NCI-H345 (cell line): Measurements from ENCODE around the gene PDXK.

Experiments
- DNase-seq: peaks from one replicate; lab custom pipeline; 2025; lab: John Stamatoyannopoulos, UW

Gene PDXK

DNA sequence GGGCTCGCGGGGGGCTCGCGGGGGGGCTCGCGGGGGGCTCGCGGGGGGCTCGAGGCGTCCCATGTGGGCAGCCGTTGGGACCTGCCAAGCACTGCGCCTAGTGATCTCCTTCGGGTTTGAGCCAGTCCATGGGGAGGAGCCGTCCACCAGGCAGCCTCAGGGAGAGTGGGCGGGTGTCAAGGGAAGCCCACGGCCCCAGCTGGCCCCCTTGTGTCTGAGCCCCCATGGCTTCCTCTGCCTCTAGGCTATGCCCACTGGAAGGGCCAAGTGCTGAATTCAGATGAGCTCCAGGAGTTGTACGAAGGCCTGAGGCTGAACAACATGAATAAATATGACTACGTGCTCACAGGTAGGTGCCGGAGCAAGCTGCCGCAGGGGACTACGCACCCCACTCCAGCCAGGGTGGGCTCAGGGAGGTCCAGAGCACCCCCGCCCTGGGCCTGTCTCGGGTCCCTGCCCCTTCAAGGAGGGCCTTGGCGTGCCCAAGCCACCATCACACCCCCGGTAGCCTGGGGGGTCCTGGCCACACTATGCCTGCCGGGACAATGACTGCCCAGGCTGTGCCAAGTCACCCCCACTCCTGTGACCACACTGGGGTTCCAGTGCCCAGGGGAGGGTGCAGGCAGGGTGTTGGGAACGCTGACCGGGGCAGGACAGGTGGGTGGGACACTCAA, 22.6 kb downstream of the PDXK start:
- no peak for DNase-seq

DNA sequence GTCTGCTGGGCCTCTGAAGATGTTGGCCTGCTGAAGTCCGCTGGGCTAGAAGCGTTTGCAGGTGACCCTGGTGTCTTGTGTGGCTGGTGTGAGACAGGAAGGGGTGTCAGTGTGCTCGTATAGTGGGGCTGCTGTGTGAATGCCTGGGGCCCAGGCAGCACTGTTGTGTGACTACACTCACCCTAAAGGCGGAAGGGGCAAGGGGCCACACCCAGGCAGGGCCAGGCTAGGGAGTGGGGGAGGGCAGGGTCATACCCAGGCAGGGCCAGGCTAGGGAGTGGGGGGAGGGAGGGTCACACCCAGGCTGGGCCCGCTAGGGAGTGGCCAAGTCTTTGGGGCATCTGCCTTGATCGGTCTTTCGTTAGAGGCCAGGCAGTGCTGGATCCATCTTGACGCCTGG, 25.0 kb downstream of the PDXK start:
- DNase-seq, result no peak

DNA sequence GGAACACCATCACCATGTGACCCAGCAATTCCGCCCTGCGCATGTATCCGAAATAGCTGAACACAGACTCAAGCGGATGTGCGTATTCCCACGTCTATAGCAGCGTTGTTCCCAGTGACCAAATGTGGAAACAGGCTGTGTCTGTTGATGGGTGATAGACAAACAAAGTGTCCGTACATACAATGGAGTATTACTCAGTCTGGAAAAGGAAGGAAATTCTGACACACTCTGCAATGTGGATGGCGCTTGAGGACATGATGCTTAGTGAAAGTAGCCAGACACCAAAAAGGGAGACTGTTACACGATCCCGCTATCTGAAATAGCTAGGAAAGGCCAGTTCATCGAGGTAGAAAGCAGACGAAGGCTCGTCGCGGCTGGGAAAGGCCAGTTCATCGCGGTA, 25.8 kb downstream of the PDXK start:
- DNase-seq, result no peak

DNA sequence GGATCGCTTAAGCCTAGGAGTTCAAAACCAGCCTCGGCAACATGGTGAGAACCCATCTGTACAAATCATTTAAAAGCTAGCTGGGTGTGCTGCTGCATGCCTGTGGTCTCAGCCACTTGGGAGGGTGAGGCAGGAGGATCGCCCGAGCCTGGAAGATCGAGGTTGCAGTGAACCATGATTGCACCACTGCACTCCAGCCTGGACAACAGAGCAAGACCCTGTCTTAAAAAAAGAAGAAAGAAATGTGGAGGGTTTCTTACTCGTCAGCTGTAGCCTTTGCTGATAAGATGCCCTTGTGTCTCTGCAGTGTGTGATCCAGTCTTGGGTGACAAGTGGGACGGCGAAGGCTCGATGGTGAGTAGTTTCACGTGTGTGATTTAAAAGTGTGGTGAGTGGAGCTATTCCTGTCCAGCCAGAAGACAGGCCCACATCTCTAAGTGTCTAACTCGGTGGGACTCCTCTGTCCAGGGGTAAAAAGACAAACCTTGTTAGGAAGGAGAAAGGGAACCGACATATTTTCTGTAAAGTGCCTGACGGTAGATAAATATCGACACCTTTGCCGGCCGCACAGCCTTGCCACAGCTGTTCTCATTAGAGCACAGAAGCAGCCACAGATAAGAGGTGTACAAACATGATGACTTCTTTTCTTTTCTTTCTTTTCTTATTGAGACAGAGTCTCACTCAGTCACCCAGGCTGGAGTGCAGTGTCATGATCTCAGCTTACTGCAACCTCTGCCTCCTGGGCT, 27.0 kb downstream of the PDXK start:
- no peak for DNase-seq

DNA sequence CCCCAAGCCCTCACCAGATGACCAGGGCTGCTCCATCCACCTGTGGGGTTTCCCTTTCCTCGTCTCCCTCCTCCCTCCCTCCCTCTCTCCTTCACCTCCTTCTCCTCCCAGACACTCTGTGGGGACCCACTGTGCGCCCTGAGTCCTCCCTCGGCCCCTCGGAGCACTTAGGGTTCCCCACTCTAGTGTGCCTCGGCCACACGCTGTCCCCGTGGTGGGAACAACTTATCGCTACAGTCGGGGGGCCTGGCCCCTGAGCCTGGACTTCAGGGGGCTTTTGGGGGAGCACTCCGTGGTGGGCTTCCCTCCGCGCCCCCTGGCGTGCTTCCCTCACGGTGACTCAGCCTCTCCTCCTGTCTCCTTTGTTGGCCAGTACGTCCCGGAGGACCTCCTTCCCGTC, 29.7 kb downstream of the PDXK start:
- DNase-seq, result no peak

DNA sequence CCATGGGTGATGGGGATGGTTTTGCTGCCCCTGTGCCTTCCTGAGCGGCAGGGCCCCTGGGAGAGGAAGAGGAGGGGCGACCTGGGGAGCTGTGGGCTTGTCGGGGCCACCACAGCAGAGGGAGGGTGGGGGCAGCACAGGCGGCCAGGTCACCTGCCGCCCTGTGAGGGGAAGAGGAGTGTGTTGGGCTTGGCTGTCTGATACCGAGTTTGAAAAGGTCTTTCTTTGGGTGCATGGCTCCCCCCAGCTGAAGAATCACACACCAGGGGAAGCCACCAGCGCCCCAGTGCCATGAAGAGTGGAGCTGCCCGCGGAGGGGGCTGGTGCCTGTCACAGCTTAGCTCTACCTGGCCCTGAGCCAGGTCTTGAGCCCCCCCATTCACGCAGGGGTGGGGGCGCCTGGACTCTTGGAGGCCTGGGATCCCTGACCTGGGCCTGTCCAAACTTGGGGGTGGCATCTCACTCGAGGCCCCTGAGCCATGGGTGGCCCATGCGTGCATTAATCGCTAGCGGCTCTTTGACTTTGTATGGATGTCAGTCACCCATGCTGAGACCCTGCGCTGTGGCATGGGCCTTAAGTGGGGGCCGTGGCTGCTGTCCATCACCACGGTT, 30.8 kb downstream of the PDXK start:
- DNase-seq, result no peak

DNA sequence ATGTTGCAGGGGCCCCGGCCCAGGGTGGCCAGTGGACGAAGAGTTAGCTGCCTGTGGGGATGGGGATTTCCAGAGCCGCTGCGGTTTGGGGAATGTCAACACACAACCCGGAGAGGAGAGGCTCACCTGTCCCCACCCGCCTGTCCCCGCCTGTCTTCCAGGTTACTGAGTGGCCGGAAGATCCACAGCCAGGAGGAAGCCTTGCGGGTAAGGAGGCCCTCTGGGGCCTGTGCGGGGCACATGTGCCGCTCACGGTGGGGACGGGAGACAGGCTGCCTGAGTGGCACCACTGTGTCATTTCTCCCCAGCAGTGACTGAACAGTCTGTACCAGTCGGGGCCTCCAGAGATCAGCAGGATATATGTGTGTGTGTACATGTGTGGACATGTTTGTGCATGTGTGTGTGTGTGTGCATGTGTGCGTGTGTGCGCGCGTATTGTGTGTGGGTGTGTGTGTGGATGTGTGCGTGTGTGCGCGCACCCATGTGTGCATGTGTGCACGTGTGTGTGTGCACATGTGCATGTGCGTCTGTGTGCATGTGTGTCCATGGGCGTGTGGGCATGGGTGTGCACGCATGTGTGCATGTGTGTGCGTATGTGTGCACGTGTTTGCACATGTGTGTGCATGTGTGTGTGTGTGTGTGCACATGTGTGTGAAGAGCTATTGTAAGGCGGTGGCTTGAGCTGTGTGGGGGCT, 31.6 kb downstream of the PDXK start:
- no peak for DNase-seq

DNA sequence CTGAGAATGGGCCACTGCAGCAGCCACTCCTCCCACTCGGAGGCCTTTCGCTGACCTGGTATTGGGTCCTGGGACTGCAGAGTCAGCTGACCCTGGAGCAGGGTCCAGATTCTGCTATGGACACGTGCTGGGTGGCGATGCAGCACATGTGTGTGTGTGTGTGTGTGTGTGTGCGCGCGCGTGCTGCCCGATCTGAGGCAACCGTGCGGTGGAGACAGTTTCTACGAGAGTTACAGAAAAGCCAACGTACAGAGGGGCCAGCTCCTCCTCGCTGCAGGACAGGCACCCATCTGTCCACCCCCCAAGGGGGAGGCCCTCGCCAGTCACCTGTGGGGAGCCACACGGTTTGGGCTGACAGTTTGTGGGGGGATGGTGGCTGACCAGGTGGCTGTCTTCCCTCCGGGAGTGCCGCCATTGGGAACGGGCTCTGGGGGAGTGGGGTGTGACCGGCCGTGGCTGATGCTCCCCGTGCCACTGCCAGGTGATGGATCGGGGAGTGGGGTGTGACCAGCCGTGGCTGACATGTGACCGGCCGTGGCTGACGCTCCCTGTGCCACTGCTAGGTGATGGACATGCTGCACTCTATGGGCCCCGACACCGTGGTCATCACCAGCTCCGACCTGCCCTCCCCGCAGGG, 33.1 kb downstream of the PDXK start:
- DNase-seq, result no peak

DNA sequence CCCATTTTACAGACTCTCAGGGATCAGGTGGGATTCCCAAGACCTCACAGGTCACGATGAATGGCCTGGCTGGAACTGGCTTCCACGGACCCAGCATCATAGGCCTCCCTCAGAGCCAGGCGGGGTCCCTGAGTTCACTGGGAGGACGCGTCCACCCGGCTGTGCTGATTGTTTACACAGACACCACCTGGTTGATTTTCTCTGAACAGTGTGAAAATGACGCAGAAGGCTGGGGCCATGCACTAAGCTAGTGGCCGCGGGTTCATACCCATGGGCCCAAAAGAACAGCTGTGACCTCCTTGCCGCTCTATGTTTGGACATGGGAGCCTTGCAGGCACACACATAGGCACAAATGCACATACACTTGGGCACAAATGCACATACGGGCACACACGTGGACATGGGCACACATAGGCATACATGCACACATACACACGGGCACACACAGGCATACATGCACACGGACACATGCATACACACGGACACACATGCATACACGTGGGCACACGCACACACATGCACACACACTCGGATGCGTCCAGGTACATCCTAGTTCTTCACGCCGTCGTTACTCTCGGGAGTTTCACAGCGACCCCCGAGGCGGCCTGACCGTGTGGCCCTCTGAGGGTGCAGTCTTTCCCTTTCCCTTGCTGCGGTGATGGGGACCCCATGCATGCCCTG, 34.0 kb downstream of the PDXK start:
- DNase-seq, result no peak

DNA sequence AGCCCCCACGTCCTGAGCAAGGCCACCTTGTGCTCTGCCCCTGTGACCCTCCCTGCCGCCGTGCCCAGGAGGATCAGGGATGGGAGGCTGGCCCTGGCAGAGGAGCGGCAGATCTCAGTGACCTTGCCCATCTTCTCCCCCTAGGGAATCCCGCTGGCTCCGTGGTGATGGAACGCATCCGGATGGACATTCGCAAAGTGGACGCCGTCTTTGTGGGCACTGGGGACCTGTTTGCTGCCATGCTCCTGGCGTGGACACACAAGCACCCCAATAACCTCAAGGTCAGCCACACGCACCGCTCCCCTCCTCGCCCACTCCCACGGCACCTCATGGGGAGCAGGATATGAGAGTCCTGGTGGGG, 34.5 kb downstream of the PDXK start:
- DNase-seq, result no peak

DNA sequence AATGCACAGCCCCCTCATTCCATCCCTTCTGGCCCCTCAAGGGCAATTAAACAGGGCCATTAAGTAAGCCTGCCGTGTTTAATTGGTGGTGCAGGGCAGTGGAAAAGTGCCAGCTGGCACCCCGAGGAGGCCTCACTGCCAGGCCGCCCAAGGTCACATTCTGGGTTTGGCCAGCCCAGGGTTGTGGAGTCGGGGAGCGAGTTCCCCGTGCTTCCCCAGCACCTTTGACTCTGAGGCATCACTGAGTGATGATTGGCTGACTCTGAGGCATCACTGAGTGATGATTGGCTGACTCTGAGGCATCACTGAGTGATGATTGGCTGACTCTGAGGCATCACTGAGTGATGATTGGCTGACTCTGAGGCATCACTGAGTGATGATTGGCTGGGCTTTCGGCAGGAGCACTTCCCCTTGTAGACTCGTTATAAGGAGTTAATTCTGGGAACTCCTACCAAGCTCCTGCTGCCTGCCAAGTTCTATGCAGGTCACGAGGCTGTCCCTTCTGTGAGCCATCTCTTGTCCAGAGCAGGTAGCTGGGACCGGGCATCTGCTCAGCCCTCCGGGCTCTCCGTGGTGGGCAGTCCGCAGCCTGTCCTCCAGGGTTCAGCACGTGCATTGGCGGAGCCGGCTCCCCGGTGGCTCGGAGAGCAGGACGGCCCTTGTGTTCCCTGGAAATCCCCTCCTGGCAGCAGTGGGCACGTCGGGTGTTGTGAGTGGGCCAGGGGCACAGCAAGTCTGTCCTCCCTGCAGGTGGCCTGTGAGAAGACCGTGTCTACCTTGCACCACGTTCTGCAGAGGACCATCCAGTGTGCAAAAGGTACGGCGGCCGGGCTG, 36.2 kb downstream of the PDXK start:
- no peak for DNase-seq

DNA sequence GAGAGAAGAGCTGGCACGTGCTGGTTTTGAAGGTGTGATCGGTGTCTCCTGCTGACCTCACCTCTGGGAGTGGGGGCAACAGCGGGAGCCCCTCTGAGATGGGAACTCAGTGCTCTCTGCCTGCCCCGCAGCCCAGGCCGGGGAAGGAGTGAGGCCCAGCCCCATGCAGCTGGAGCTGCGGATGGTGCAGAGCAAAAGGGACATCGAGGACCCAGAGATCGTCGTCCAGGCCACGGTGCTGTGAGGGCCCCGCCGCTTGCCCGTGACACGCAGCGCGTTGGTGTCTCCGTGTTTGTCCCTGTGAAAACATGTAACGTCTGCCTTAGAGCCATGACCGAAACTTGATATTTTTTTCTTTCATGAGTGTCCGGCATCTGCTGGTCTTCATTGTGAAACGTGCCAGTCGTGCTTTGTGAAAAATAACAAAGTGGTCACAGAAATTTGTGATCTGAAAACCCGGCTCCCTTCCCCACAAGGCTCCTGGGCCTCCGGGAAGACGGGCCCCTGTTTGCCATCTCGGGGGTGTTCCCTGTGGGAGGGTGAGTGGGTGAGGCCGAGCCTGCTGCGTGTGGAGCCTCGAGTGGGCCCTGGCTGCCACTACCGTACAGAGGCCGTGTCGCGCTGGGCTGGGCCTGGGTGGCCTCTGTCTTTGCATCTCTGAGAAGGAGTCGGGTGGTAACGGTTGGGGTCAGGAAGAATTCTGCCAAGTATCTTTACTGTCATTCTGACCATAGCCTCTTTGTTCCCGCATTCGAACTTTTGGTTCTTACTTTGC, 37.1 kb downstream of the PDXK start:
- no peak for DNase-seq

DNA sequence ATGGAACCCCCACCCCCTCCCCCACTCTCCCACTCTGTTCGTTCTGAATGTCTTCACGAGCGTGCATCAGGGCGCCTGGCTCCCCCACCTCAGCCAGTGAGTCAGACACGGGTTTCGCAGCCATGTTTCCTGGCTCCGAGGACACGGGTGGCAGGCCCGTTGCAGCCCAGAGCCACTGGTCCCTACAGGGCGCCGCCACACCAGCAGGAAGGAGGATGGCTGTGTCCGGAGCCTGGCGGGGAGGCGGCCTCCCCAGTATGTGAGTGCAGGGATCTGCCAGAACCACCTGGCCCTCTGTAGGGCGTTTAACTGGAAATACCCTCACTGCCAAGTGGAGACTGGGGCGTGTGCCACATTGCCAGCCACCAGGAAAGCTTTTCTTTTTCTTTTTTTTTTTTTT, 38.7 kb downstream of the PDXK start:
- no peak for DNase-seq

DNA sequence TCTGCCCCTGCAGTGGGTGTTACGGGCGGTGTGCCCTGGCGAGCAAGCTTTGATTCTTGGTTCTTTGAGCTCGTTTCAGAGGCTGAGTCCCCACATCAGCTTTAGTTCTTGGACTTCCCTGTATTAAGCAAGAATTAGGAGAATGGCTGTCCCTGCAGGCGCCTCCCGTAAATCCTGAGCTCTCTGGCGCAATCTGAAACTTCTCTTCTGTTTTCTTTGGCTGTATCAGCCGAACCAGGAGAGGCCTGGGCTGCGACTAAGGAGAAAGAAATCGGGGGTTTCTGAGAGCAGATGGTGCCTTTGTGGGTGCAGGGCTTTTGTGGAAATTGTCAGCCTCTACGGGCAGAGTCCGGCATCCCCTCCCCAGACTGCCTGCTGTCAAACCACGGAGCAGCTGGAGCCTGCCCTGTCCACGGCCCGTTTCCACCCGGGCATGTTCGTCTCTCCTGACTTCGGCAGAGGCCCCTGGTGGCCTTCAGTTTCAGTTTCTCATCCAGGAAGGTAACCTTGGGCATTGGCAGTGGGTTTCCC, 39.2 kb downstream of the PDXK start:
- no peak for DNase-seq

DNA sequence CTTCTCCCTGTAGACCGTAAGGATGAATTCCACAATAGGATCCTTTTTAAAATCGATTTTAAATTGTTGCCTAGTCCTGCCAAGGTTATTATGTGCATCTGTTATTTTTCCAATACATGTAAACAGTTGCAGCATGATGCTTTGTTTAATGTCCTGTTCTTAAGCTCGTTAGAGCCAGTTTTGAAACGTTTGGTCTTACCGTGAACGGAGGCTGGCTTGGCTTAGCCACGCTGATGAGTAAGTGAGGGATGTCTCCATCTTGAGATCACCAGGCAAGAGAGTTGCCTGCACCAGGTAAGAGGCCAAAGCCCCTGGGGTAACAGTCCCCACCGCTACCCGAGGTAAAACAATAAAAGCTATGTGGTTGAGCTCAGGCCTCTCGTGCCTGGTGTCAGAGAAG, 39.9 kb downstream of the PDXK start:
- no peak for DNase-seq

DNA sequence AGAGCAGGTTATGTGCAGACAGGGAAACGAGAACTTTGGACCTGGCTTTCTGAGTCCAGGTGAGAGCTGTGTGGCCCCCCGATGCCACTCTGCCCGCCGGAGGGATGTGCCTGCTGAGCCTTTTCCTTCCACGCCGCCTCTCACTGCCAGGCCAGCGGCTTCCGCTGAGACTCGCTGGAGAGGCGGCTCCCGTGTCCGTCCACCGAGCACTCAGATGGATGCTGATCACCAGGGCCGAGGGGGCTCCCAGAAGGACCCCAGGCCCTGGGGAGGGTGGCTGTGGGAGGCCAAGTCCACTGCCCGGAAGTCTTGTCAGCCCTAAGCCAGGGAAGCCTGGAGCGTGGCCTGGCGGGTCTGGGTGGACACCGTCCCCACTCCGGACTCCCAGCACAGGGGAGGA, 40.7 kb downstream of the PDXK start:
- DNase-seq, result no peak

DNA sequence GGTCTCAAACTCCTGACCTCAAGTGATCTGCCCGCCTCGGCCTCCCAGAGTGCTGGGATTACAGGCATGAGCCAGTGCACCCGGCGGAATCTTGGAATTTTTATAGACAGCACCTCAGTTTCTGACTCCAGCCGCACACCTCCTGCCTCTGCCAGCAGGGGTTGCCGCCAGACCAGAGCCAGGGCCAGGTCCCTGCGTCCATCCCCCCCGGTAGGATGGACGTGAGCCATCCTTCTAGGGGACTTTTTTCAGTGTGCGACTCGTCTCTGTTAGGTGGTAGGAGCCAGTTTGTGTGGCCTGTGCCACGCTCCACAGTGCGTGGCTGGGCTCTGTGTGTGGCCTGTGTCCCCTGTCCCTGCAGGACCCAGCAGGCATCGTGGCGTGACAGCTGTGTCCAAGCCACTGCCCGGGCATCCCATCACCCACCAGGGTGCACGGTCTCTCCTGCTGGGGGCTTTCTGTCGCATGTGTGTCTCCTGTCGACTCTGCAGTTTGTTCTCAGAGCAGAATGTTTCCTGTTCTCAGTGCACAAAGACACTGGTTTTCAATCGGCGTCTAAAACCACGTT, 41.5 kb downstream of the PDXK start:
- DNase-seq, result no peak

DNA sequence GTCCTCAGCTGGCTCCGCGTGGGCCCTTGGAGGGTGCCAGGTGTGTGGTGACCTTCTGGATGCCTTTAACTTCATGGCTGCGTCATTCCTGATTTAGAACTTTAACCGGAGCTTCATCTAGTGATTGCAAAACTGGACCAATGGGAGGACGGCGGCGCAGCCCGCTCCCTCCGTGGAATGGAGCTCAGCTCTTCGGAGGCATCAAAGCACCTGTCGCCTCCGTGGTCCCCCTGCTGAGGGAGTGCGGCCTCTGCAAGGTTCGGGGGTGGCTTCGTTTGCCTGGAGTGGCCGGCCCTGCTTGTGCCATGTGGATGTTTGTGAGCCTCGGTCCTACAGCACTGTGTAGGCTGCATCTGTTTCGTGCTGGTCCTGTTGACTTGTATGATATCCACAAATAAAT, 43.0 kb downstream of the PDXK start:
- no peak for DNase-seq

DNA sequence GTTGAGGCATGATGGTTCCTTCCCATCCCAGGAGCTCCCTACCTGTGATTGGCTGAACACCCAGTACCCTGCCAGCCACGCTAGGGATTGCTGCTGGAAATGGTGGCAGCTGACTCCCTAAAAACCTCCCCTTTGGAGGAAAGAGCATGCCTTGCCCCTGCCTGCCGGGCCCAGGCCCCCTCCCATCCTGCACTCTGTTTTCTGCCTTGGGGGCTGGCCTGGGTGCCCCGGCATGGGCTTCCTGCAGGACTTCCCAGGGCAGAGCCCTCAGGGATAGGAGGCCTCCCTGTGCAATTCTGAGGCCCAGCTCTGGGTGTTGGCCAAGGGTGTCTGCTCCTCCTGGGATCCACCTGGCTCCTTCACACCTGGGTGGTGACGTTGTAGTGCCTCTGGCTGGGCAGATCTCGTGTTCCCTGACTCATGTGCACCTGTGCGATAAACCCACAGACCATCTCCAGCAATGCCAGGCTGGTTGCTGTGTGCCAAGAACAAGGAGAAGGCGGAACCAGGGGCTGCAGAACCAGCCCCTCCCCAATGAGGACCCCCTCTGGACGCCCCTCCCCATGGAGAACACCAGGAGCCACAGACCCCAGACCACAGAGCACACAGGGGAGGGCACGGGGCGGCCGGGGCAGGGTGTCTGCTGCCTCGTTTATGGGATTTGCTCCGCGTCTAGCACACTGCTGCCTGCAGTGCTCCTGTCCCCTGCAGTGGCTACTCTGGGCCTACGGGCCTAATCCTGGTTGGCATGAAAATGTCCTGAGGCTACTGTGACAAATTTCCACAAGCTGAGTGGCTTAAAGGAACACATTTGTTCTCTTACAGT, 43.6 kb downstream of the PDXK start:
- DNase-seq, result no peak
